SK-N-MC (cell line): ENCODE data around the gene PDE11A.
"Not testable (repeated sequence)": the region's sequence is repeated elsewhere in the genome, so short reads cannot be mapped to it uniquely, and the experiment has no call there.

Source experiments
- DNase-seq: peaks from one replicate; pipeline ENCODE4 v3.0.0-alpha.2; 2011; ENCODE audit warnings: low read depth, low spot score
- H3K27ac ChIP-seq: fragments of 200-600 bp; sonication (generic); 2 replicates; pipeline ENCODE4 v1.5.1; 2016; ENCODE audit warnings: mixed run types
- H3K36me3 ChIP-seq: fragments of 200-600 bp; sonication (generic); 2 replicates; pipeline ENCODE4 v1.6.1; 2017; ENCODE audit warnings: antibody characterized with exemption, low read length, mixed read lengths; ENCODE audit not compliant: insufficient read depth
- H3K4me3 ChIP-seq: fragments of 200-600 bp; sonication (generic); 2 replicates; pipeline ENCODE4 v1.5.1; 2016
- H3K9ac ChIP-seq: fragments of 200-600 bp; sonication (generic); 2 replicates; pipeline ENCODE4 v1.8.0; 2017; ENCODE audit warnings: mixed run types, mixed read lengths; ENCODE audit not compliant: insufficient read length
- H3K9me3 ChIP-seq: fragments of 200-600 bp; sonication (generic); 2 replicates; pipeline ENCODE4 v1.6.1; 2017; ENCODE audit warnings: low read depth, mild to moderate bottlenecking, antibody characterized with exemption, low read length, moderate library complexity, mixed read lengths
- EZH2 ChIP-seq: fragments of 200-600 bp; sonication (generic); IDR thresholded peaks from one replicate; pipeline ENCODE4 v1.6.1; 2017; ENCODE audit warnings: antibody characterized with exemption
- FOXP2 ChIP-seq: optimal IDR thresholded peaks from 2 replicates; pipeline ENCODE3; 2011; ENCODE audit warnings: mild to moderate bottlenecking, moderate library complexity; ENCODE audit not compliant: insufficient read depth; ENCODE audit errors: extremely low read length, control extremely low read depth
- POLR2AphosphoS5 ChIP-seq: IDR thresholded peaks from 2 replicates; pipeline ENCODE4 v1.6.1; 2012; ENCODE audit warnings: mild to moderate bottlenecking, low read depth, low read length, borderline replicate concordance

The PDE11A gene

GRCh38 chr2:178044836-178045235 is 27.7 kb downstream of the PDE11A start:
- H3K27ac ChIP-seq: no peak overlapping the region
- no peaks in the 10 kb centered on the region for H3K9me3 ChIP-seq
- no peak for DNase-seq
- no peaks in the 10 kb centered on the region for H3K36me3 ChIP-seq
- H3K4me3 ChIP-seq: no peak overlapping the region
- TF ChIP-seq POLR2AphosphoS5: no peak
- no peak for TF ChIP-seq FOXP2
- no peak for TF ChIP-seq EZH2
- H3K9ac ChIP-seq: no peak overlapping the region

GRCh38 chr2:178043266-178043665 is 29.3 kb downstream of the PDE11A start:
- Histone ChIP-seq H3K9ac (no peak overlapping the region), H3K27ac (no peak overlapping the region), H3K9me3 (no peaks in the 10 kb centered on the region), H3K36me3 (no peaks in the 10 kb centered on the region), H3K4me3 (no peak overlapping the region)
- DNase-seq: no peak
- TF ChIP-seq POLR2AphosphoS5 (no peak), EZH2 (no peak), FOXP2 (no peak)

- not testable (repeated sequence) for H3K9me3 ChIP-seq, H3K4me3 ChIP-seq, H3K36me3 ChIP-seq, H3K9ac ChIP-seq, DNase-seq, H3K27ac ChIP-seq
Observed at GRCh38 chr2:178033583-178033982, 39.0 kb downstream of the PDE11A start.

GRCh38 chr2:178029342-178029741 is 43.2 kb downstream of the PDE11A start:
- no peak for TF ChIP-seq FOXP2
- no peak for TF ChIP-seq POLR2AphosphoS5
- TF ChIP-seq EZH2: no peak

GRCh38 chr2:178025551-178026185 is 46.9 kb downstream of the PDE11A start:
- H3K27ac ChIP-seq: no peak overlapping the region
- TF ChIP-seq POLR2AphosphoS5: no peak
- no peak for TF ChIP-seq EZH2
- TF ChIP-seq FOXP2: no peak
- no peaks in the 10 kb centered on the region for H3K9me3 ChIP-seq
- no peak for DNase-seq
- H3K9ac ChIP-seq: no peak overlapping the region
- H3K36me3 ChIP-seq: no peaks in the 10 kb centered on the region
- no peak overlapping the region for H3K4me3 ChIP-seq

More at GRCh38 chr2:178029342-178029741, 43.2 kb downstream of the PDE11A start:
- H3K27ac ChIP-seq: no peak overlapping the region
- no peak overlapping the region for H3K9ac ChIP-seq
- H3K4me3 ChIP-seq: no peak overlapping the region
- H3K9me3 ChIP-seq: no peaks in the 10 kb centered on the region
- DNase-seq: no peak
- H3K36me3 ChIP-seq: no peaks in the 10 kb centered on the region

- Histone ChIP-seq H3K4me3 (no peak overlapping the region), H3K36me3 (no peaks in the 10 kb centered on the region), H3K27ac (no peak overlapping the region), H3K9me3 (no peaks in the 10 kb centered on the region), H3K9ac (no peak overlapping the region)
- DNase-seq: no peak
- TF ChIP-seq EZH2 (no peak), FOXP2 (no peak), POLR2AphosphoS5 (no peak)
Observed at GRCh38 chr2:178018141-178018540, 54.4 kb downstream of the PDE11A start.

- no peak for DNase-seq
- H3K27ac ChIP-seq: no peak overlapping the region
- no peaks in the 10 kb centered on the region for H3K36me3 ChIP-seq
- TF ChIP-seq FOXP2 (no peak), EZH2 (no peak), POLR2AphosphoS5 (no peak)
- H3K4me3 ChIP-seq: no peak overlapping the region
- H3K9ac ChIP-seq: no peak overlapping the region
- no peaks in the 10 kb centered on the region for H3K9me3 ChIP-seq
Observed at GRCh38 chr2:178016612-178017011, 56.0 kb downstream of the PDE11A start.

- Histone ChIP-seq H3K27ac (no peak overlapping the region), H3K36me3 (no peaks in the 10 kb centered on the region), H3K9ac (no peak overlapping the region), H3K4me3 (no peak overlapping the region), H3K9me3 (no peaks in the 10 kb centered on the region)
- no peak for DNase-seq
- TF ChIP-seq FOXP2 (no peak), EZH2 (no peak), POLR2AphosphoS5 (no peak)
Observed at GRCh38 chr2:178012639-178013038, 59.9 kb downstream of the PDE11A start.

- H3K27ac ChIP-seq: no peak overlapping the region
- no peaks in the 10 kb centered on the region for H3K36me3 ChIP-seq
- H3K9ac ChIP-seq: no peak overlapping the region
- TF ChIP-seq POLR2AphosphoS5 (no peak), EZH2 (no peak), FOXP2 (no peak)
- no peaks in the 10 kb centered on the region for H3K9me3 ChIP-seq
- H3K4me3 ChIP-seq: no peak overlapping the region
- DNase-seq: no peak
Observed at GRCh38 chr2:178009813-178010212, 62.8 kb downstream of the PDE11A start.
